Mammary epithelial cell (primary cell): ENCODE data around the gene TTC28.

Experiments
- EZH2 ChIP-seq: IDR thresholded peaks from 2 replicates; pipeline ENCODE4 v1.6.1; 2012; ENCODE audit warnings: low read length, inconsistent platforms, borderline replicate concordance
- TF ChIP-seq, protein P1 (sequence below), 2 donors: IDR thresholded peaks in 1 of 2; conservative IDR thresholded peaks in 1 of 2; 2 replicates each; pipeline ENCODE4 v1.5.1; 2011 to 2012; ENCODE audit warnings: inconsistent platforms in 2 of 2, low read length in 2 of 2, mild to moderate bottlenecking in 2 of 2, control low read depth in 1 of 2, low read depth in 1 of 2; ENCODE audit not compliant: insufficient read depth in 1 of 2; ENCODE audit errors: extremely low read depth in 1 of 2

GRCh38 chr22:28244757-28245156, 434.9 kb downstream of the TTC28 start:
- TF ChIP-seq, protein P1, sequence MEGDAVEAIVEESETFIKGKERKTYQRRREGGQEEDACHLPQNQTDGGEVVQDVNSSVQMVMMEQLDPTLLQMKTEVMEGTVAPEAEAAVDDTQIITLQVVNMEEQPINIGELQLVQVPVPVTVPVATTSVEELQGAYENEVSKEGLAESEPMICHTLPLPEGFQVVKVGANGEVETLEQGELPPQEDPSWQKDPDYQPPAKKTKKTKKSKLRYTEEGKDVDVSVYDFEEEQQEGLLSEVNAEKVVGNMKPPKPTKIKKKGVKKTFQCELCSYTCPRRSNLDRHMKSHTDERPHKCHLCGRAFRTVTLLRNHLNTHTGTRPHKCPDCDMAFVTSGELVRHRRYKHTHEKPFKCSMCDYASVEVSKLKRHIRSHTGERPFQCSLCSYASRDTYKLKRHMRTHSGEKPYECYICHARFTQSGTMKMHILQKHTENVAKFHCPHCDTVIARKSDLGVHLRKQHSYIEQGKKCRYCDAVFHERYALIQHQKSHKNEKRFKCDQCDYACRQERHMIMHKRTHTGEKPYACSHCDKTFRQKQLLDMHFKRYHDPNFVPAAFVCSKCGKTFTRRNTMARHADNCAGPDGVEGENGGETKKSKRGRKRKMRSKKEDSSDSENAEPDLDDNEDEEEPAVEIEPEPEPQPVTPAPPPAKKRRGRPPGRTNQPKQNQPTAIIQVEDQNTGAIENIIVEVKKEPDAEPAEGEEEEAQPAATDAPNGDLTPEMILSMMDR (conservative IDR thresholded peaks at IDR 0.05 in 1 of 2, IDR thresholded peaks at IDR 0.05 in 1 of 2; ENCODE audit: extremely low read depth in 1 of 2, insufficient read depth in 1 of 2, low read depth in 1 of 2, low read length in 2 of 2) = no peak
- no peak for TF ChIP-seq EZH2
